Measurements from ENCODE around the gene GRB7. TPM values are rescaled to one million over a fixed set of nuclear protein-coding genes. Genes with fewer than 3 reads are reported as not detected.

Gene GRB7
- total and polyA plus RNA-seq, 10 of the 15 experiments (the other 5 are each of a cell fraction or from before 2014, with no cell fraction given): 0.05 to 0.34 (median 0.19) TPM; not detected in 4

GRCh38 chr17:39754161-39754957 is 16.6 kb downstream of the GRB7 start (continued):
- TF ChIP-seq, protein P1, sequence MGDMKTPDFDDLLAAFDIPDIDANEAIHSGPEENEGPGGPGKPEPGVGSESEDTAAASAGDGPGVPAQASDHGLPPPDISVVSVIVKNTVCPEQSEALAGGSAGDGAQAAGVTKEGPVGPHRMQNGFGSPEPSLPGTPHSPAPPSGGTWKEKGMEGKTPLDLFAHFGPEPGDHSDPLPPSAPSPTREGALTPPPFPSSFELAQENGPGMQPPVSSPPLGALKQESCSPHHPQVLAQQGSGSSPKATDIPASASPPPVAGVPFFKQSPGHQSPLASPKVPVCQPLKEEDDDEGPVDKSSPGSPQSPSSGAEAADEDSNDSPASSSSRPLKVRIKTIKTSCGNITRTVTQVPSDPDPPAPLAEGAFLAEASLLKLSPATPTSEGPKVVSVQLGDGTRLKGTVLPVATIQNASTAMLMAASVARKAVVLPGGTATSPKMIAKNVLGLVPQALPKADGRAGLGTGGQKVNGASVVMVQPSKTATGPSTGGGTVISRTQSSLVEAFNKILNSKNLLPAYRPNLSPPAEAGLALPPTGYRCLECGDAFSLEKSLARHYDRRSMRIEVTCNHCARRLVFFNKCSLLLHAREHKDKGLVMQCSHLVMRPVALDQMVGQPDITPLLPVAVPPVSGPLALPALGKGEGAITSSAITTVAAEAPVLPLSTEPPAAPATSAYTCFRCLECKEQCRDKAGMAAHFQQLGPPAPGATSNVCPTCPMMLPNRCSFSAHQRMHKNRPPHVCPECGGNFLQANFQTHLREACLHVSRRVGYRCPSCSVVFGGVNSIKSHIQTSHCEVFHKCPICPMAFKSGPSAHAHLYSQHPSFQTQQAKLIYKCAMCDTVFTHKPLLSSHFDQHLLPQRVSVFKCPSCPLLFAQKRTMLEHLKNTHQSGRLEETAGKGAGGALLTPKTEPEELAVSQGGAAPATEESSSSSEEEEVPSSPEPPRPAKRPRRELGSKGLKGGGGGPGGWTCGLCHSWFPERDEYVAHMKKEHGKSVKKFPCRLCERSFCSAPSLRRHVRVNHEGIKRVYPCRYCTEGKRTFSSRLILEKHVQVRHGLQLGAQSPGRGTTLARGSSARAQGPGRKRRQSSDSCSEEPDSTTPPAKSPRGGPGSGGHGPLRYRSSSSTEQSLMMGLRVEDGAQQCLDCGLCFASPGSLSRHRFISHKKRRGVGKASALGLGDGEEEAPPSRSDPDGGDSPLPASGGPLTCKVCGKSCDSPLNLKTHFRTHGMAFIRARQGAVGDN (IDR thresholded peaks at IDR 0.05): peak; percentile 68
- peak; percentile 94 for TF ChIP-seq NBN (IDR thresholded peaks at IDR 0.05)
- peak; percentile 51 for TF ChIP-seq IRF4 (IDR thresholded peaks at IDR 0.05; ENCODE audit: low read depth, low read length)
- TF ChIP-seq GABPA (IDR thresholded peaks at IDR 0.05; ENCODE audit: low read depth): no peak
- TF ChIP-seq, protein P2, sequence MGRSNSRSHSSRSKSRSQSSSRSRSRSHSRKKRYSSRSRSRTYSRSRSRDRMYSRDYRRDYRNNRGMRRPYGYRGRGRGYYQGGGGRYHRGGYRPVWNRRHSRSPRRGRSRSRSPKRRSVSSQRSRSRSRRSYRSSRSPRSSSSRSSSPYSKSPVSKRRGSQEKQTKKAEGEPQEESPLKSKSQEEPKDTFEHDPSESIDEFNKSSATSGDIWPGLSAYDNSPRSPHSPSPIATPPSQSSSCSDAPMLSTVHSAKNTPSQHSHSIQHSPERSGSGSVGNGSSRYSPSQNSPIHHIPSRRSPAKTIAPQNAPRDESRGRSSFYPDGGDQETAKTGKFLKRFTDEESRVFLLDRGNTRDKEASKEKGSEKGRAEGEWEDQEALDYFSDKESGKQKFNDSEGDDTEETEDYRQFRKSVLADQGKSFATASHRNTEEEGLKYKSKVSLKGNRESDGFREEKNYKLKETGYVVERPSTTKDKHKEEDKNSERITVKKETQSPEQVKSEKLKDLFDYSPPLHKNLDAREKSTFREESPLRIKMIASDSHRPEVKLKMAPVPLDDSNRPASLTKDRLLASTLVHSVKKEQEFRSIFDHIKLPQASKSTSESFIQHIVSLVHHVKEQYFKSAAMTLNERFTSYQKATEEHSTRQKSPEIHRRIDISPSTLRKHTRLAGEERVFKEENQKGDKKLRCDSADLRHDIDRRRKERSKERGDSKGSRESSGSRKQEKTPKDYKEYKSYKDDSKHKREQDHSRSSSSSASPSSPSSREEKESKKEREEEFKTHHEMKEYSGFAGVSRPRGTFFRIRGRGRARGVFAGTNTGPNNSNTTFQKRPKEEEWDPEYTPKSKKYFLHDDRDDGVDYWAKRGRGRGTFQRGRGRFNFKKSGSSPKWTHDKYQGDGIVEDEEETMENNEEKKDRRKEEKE (IDR thresholded peaks at IDR 0.05): 0 out of 2 replicates have a peak, but pooled peaks have one; percentile 36
- TF ChIP-seq TCF3 (IDR thresholded peaks at IDR 0.05; ENCODE audit: borderline replicate concordance, insufficient read depth, low read depth, low read length): peak; percentile 75
- TF ChIP-seq, protein P3, sequence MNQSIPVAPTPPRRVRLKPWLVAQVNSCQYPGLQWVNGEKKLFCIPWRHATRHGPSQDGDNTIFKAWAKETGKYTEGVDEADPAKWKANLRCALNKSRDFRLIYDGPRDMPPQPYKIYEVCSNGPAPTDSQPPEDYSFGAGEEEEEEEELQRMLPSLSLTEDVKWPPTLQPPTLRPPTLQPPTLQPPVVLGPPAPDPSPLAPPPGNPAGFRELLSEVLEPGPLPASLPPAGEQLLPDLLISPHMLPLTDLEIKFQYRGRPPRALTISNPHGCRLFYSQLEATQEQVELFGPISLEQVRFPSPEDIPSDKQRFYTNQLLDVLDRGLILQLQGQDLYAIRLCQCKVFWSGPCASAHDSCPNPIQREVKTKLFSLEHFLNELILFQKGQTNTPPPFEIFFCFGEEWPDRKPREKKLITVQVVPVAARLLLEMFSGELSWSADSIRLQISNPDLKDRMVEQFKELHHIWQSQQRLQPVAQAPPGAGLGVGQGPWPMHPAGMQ (IDR thresholded peaks at IDR 0.05; ENCODE audit: borderline replicate concordance): no peak
- no peak for TF ChIP-seq ATF3 (IDR thresholded peaks at IDR 0.05; ENCODE audit: borderline replicate concordance, extremely low read depth, low read depth, low read length)
- TF ChIP-seq RFX5 (IDR thresholded peaks at IDR 0.05; ENCODE audit: low read depth, low read length): no peak
- TF ChIP-seq ZBTB33 (IDR thresholded peaks at IDR 0.05): no peak
- peak; percentile 85 for TF ChIP-seq RELB (IDR thresholded peaks at IDR 0.05; ENCODE audit: low read depth)
- TF ChIP-seq TBL1XR1 (IDR thresholded peaks at IDR 0.05; ENCODE audit: low read depth, low read length): peak; percentile 78
- peak; percentile 59 for TF ChIP-seq ZNF24 (IDR thresholded peaks at IDR 0.05)
- TF ChIP-seq RAD51 (IDR thresholded peaks at IDR 0.05): no peak
- no peak for TF ChIP-seq TCF7 (IDR thresholded peaks at IDR 0.05; ENCODE audit: borderline replicate concordance)
